Lower leg skin (tissue), 4 donors: ENCODE data around the gene EIF6. TPM values are rescaled to one million over a fixed set of nuclear protein-coding genes. Genes with fewer than 3 reads are reported as not detected.

Experiments
- DNase-seq, 2 donors: peaks; one replicate each; pipeline ENCODE4 v3.0.0-alpha.2; 2019; ENCODE audit warnings: low spot score in 2 of 2
- H3K4me3 ChIP-seq: fragments of 200-600 bp; sonication (generic); 2 replicates; pipeline ENCODE4 v1.5.1; 2017; ENCODE audit warnings: mild to moderate bottlenecking, low read depth; ENCODE audit not compliant: poor library complexity, severe bottlenecking
- POLR2A ChIP-seq, 2 donors: fragments of 450-650 bp; IDR thresholded peaks; one replicate each; pipeline ENCODE4 v1.6.1; 2016 to 2017; ENCODE audit warnings: antibody characterized with exemption in 2 of 2, mild to moderate bottlenecking in 1 of 2, moderate library complexity in 1 of 2
- WGBS, 2 donors: methylation state at CpG; one replicate each; pipeline ENCODE4 v1.1.5; 2018; 5-methylcytosine and 5-hydroxymethylcytosine counted together
- intact Hi-C: fragments of 100-400 bp; cut with DNase I; formaldehyde crosslinking; loops from one replicate; pipeline ENCODE4 v1.15.0; 2023; ENCODE audit warnings: low total_unique reads
- total RNA-seq, 4 donors: library from RNA; depleted of rRNA; stranded (reverse); fragments of >200 nt; gene quantifications; one replicate each; pipeline ENCODE4 v1.1.0, GENCODE V29; 2016
- TF ChIP-seq, protein P1 (sequence below), 3 donors: fragments of 450-650 bp; IDR thresholded peaks; one replicate each; pipeline ENCODE4 v1.5.1; 2016; ENCODE audit warnings: antibody characterized with exemption in 3 of 3, mild to moderate bottlenecking in 3 of 3, moderate library complexity in 2 of 3

EIF6 gene
- total RNA-seq, 4 donors from 2014 or later: 148 to 240 (median 177) TPM

GRCh38 chr20:35238170-35238569 lies 46.4 kb downstream of the EIF6 start:
- WGBS, 2 donors: 84% methylated on average over 4 of the region's 4 CpGs
- no peak for DNase-seq
- TF ChIP-seq, protein P1, sequence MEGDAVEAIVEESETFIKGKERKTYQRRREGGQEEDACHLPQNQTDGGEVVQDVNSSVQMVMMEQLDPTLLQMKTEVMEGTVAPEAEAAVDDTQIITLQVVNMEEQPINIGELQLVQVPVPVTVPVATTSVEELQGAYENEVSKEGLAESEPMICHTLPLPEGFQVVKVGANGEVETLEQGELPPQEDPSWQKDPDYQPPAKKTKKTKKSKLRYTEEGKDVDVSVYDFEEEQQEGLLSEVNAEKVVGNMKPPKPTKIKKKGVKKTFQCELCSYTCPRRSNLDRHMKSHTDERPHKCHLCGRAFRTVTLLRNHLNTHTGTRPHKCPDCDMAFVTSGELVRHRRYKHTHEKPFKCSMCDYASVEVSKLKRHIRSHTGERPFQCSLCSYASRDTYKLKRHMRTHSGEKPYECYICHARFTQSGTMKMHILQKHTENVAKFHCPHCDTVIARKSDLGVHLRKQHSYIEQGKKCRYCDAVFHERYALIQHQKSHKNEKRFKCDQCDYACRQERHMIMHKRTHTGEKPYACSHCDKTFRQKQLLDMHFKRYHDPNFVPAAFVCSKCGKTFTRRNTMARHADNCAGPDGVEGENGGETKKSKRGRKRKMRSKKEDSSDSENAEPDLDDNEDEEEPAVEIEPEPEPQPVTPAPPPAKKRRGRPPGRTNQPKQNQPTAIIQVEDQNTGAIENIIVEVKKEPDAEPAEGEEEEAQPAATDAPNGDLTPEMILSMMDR (IDR thresholded peaks at IDR 0.05): no peak
- TF ChIP-seq POLR2A (IDR thresholded peaks at IDR 0.05): no peak
- intact Hi-C loops: no loop called here
- H3K4me3 ChIP-seq: no peak overlapping the region

DNA sequence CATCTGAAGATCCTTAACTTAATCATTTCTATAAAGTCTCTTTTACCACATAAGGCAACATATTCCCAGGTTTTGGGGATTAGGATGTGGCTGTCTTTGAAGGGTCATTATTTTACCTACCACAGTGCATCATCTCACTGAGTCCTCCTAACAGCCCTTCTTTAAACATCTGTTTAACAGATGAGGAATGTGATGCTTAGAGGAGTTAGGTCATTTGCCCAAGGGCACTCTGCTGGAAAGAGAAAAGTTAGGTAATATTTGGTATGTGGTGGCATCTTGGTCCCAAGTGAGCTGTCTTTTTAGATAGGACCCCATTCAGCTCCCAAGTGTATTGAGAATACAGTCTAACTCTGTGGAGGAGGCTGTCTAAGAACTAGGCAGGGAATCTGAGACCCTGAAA lies 47.1 kb downstream of the EIF6 start:
- DNase-seq: no peak

GRCh38 chr20:35235881-35236280 lies 48.7 kb downstream of the EIF6 start:
- DNase-seq: no peak
- TF ChIP-seq, protein P1 (IDR thresholded peaks at IDR 0.05): no peak
- TF ChIP-seq POLR2A (IDR thresholded peaks at IDR 0.05): no peak
- H3K4me3 ChIP-seq: no peak overlapping the region
- intact Hi-C loops: no loop called here
- 84 to 86% methylated on average over 5 to 6 of the region's 6 CpGs for WGBS, 2 donors

More for the DNA sequence above, 47.1 kb downstream of the EIF6 start:
- TF ChIP-seq, protein P1 (IDR thresholded peaks at IDR 0.05): no peak
- TF ChIP-seq POLR2A (IDR thresholded peaks at IDR 0.05): no peak
- H3K4me3 ChIP-seq: no peak overlapping the region
- intact Hi-C loops: no loop called here

DNA sequence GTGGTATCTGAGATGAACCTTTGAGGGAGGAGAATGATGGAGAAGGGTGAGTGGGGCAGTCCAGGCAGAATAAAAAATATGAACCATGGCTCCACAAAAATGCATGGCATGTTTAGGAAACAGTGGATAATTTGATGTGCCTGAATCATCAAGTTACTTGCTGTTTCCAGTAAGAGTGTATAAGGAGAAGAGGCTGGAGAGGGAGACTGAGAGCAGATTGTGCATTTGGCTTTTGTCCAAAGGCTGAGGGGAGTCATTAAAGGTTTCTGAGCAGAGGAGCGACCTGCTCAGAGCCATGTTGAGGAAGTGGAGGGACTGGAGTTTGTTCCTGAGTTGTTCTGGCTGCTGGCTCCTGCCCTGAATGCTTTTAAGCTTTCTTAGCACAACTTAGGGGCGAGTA lies 52.0 kb downstream of the EIF6 start:
- no peak for DNase-seq
- WGBS, 2 donors: 81 to 87% methylated on average over 2 of the region's 2 CpGs
- TF ChIP-seq POLR2A (IDR thresholded peaks at IDR 0.05): no peak
- TF ChIP-seq, protein P1 (IDR thresholded peaks at IDR 0.05): no peak
- intact Hi-C loops: no loop called here
- no peak overlapping the region for H3K4me3 ChIP-seq

Other genes with a start within 250 kb of the EIF6 start
- gene TRPC4AP, start 192.0 kb downstream of the EIF6 start, total RNA-seq: 10 to 100 TPM; 40.3 to 64.5 (median 50.0) TPM
- gene EDEM2, start 137.4 kb downstream of the EIF6 start, total RNA-seq: 10 to 100 TPM in 3 of 4 donors, 1 to 10 TPM in 1; 8.8 to 18.7 (median 16.6) TPM
- gene PROCR, start 112.7 kb downstream of the EIF6 start, total RNA-seq: 10 to 100 TPM in 3 of 4 donors, 1 to 10 TPM in 1; 5.7 to 32.2 (median 26.1) TPM
- under 1 TPM in 3 of 4 donors, not detected in 1; 0.11 to 0.71 (median 0.27) TPM for gene MMP24, start 58.1 kb downstream of the EIF6 start, total RNA-seq
- gene MMP24OS, start 6.7 kb downstream of the EIF6 start, total RNA-seq: 10 to 100 TPM; 22.7 to 47.6 (median 25.4) TPM
- 10 to 100 TPM; 54.4 to 85.7 (median 68.6) TPM for gene FAM83C, start 7.7 kb upstream of the EIF6 start, total RNA-seq
- 10 to 100 TPM; 18.8 to 28.1 (median 26.8) TPM for gene UQCC1, start 127.2 kb upstream of the EIF6 start, total RNA-seq
- gene GDF5, start 153.5 kb upstream of the EIF6 start, total RNA-seq: under 1 TPM in 2 of 4 donors, not detected in 2; 0.10 TPM
- 10 to 100 TPM; 17.9 to 49.5 (median 28.9) TPM for gene CEP250, start 170.8 kb upstream of the EIF6 start, total RNA-seq
- gene C20orf173, start 244.9 kb upstream of the EIF6 start, total RNA-seq: not detected